HepG2 (cell line): ENCODE results near the gene CYLD. TPM values are rescaled to one million over a fixed set of nuclear protein-coding genes. Genes with fewer than 3 reads are reported as not detected.

ENCODE experiments used
- ATAC-seq: fragments of 200-7000 bp; cut with Tn5 transposase; 3 replicates; pipeline ENCODE4 v1.9.1; 2020; ENCODE audit warnings: mild to moderate bottlenecking, moderate library complexity
- BruUV-seq: library from RNA; stranded (reverse); fragments of 400-500 nt; replicated peaks from 2 replicates; lab custom pipeline; 2021; lab: Mats Ljungman, UMichigan
- CTCF ChIA-PET: fragments of 300-600 bp; formaldehyde crosslinking; extraction: SDS; loops from one replicate; lab custom pipeline; 2021; ENCODE audit warnings: low total read pairs, inconsistent platforms, low intra/inter-chr PET ratio; lab: Yijun Ruan, JAX
- POLR2A ChIA-PET: fragments of 350-600 bp; sonication (Branson Sonifier 250); formaldehyde crosslinking; loops from one replicate; lab custom pipeline; 2020; ENCODE audit warnings: antibody characterized with exemption, inconsistent platforms; lab: Yijun Ruan, JAX
- DNase-seq: peaks from one replicate; pipeline ENCODE4 v3.0.0-alpha.2; 2015; ENCODE audit warnings: low spot score
- FAIRE-seq: peaks from 3 replicates; lab custom pipeline; 2011; peaks lifted over from hg19 to GRCh38; lab: Jason Lieb, UNC
- H2AFZ ChIP-seq: one replicate; pipeline ENCODE4 v1.6.1; 2011; ENCODE audit warnings: low read length, inconsistent platforms
- H3K27ac ChIP-seq: fragments of 300-600 bp; 3 replicates; pipeline ENCODE4 v1.8.0; 2011; ENCODE audit warnings: mixed run types, mild to moderate bottlenecking, mixed read lengths, low read length, inconsistent platforms; ENCODE audit not compliant: insufficient read depth; ENCODE audit errors: extremely low read length
- H3K27me3 ChIP-seq, 2 experiments: fragments of 200-600 bp in 1 of 2; 2 replicates in 1 of 2; 3 replicates in 1 of 2; pipeline versions ENCODE4 v1.6.0 to v1.8.0; 2011; ENCODE audit warnings: low read length in 2 of 2, mild to moderate bottlenecking in 2 of 2, moderate library complexity in 2 of 2, inconsistent platforms in 1 of 2; ENCODE audit not compliant: insufficient read depth in 2 of 2, control insufficient read depth in 1 of 2
- H3K36me3 ChIP-seq, 2 experiments: fragments of 200-600 bp in 1 of 2; replicated peaks in 1 of 2; 2 replicates in 1 of 2; 3 replicates in 1 of 2; pipeline versions ENCODE4 v1.5.1 to v1.8.0; 2011; ENCODE audit warnings: low read length in 2 of 2, inconsistent platforms in 1 of 2; ENCODE audit not compliant: insufficient read depth in 2 of 2, control insufficient read depth in 1 of 2
- H3K4me1 ChIP-seq: 2 replicates; pipeline ENCODE4 v1.5.1; 2012; ENCODE audit warnings: low read length, inconsistent platforms; ENCODE audit not compliant: insufficient read depth
- H3K4me2 ChIP-seq: 2 replicates; pipeline ENCODE4 v1.6.0; 2011; ENCODE audit warnings: low read depth, low read length, inconsistent platforms
- H3K4me3 ChIP-seq, 3 experiments: fragments of 200-600 bp in 1 of 3; sonication (generic), shearing (Covaris generic) in 1 of 3; replicated peaks in 1 of 3; 2 replicates each; pipeline ENCODE4 v1.5.1; 2011 to 2016; ENCODE audit warnings: low read length in 3 of 3, inconsistent platforms in 2 of 3, low read depth in 2 of 3, mild to moderate bottlenecking in 2 of 3, control low read depth in 1 of 3, mixed read lengths in 1 of 3; ENCODE audit not compliant: insufficient read depth in 1 of 3
- H3K79me2 ChIP-seq: one replicate; pipeline ENCODE4 v1.6.1; 2011; ENCODE audit warnings: low read length, inconsistent platforms; ENCODE audit not compliant: insufficient read depth
- H3K9ac ChIP-seq: 2 replicates; pipeline ENCODE4 v1.6.0; 2011; ENCODE audit warnings: mild to moderate bottlenecking, low read depth, low read length, inconsistent platforms; ENCODE audit not compliant: insufficient read depth
- H3K9me3 ChIP-seq: 2 replicates; pipeline ENCODE4 v1.5.1; 2012; ENCODE audit warnings: mild to moderate bottlenecking, low read length
- H4K20me1 ChIP-seq: 2 replicates; pipeline ENCODE4 v1.6.0; 2011; ENCODE audit warnings: inconsistent platforms, mild to moderate bottlenecking, low read length, moderate library complexity; ENCODE audit not compliant: insufficient read depth
- ARHGAP35 ChIP-seq: sonication (generic); formaldehyde crosslinking; IDR thresholded peaks from 2 replicates; pipeline ENCODE4 v1.9.0; 2022; ENCODE audit warnings: mild to moderate bottlenecking, inconsistent platforms, moderate library complexity, missing genetic modification reagents, borderline replicate concordance
- ELF4 ChIP-seq: sonication (generic); formaldehyde crosslinking; IDR thresholded peaks from 2 replicates; pipeline ENCODE4 v1.5.0; 2020; ENCODE audit warnings: missing genetic modification reagents, mild to moderate bottlenecking, moderate library complexity, borderline replicate concordance
- MAFF ChIP-seq: IDR thresholded peaks from 2 replicates; pipeline ENCODE4 v1.6.1; 2011; ENCODE audit warnings: low read depth, low read length, improper control_type of control experiment
- MAFK ChIP-seq, 2 experiments: IDR thresholded peaks in 1 of 2; conservative IDR thresholded peaks in 1 of 2; 2 replicates each; pipeline ENCODE4 v1.6.1; 2011; ENCODE audit warnings: improper control_type of control experiment in 2 of 2, low read length in 2 of 2
- MTA3 ChIP-seq: sonication (generic); formaldehyde crosslinking; IDR thresholded peaks from 2 replicates; pipeline ENCODE4 v1.4.0; 2020; ENCODE audit warnings: missing genetic modification reagents
- MTERF4 ChIP-seq: sonication (generic); formaldehyde crosslinking; IDR thresholded peaks from 2 replicates; pipeline ENCODE4 v1.8.0; 2023; ENCODE audit warnings: mild to moderate bottlenecking, missing genetic modification reagents
- ONECUT2 ChIP-seq: sonication (generic); formaldehyde crosslinking; IDR thresholded peaks from 2 replicates; pipeline ENCODE4 v1.4.0; 2020; ENCODE audit warnings: missing genetic modification reagents
- PBX2 ChIP-seq: IDR thresholded peaks from 2 replicates; pipeline ENCODE4 v1.6.1; 2016; ENCODE audit warnings: control low read depth
- RARA ChIP-seq: IDR thresholded peaks from 2 replicates; pipeline ENCODE4 v1.6.1; 2016; ENCODE audit warnings: missing genetic modification reagents, missing compliant biosample characterization
- ZNF136 ChIP-seq: sonication (generic); formaldehyde crosslinking; IDR thresholded peaks from 2 replicates; pipeline ENCODE4 v1.8.1; 2022; ENCODE audit warnings: low read depth, mild to moderate bottlenecking, moderate library complexity, missing genetic modification reagents
- ZNF350 ChIP-seq: sonication (generic); formaldehyde crosslinking; IDR thresholded peaks from 2 replicates; pipeline ENCODE4 v1.4.0; 2020; ENCODE audit warnings: mild to moderate bottlenecking, low read depth, missing genetic modification reagents, borderline replicate concordance
- ZNF44 ChIP-seq: sonication (generic); formaldehyde crosslinking; IDR thresholded peaks from 2 replicates; pipeline ENCODE4 v1.5.1; 2020; ENCODE audit warnings: mild to moderate bottlenecking, missing genetic modification reagents
- ZNF598 ChIP-seq: sonication (generic); formaldehyde crosslinking; IDR thresholded peaks from 2 replicates; pipeline ENCODE4 v1.5.1; 2020; ENCODE audit warnings: mild to moderate bottlenecking, missing genetic modification reagents, borderline replicate concordance
- WGBS: methylation state at CpG from one replicate; pipeline ENCODE4 v1.1.6; 2017; ENCODE audit warnings: low lambda C conversion rate; 5-methylcytosine and 5-hydroxymethylcytosine counted together
- in situ Hi-C: cut with HindIII; loops from 2 replicates; pipeline ENCODE4 v1.10.0; 2017; ENCODE audit warnings: low pct_unique_long_range_greater_than_20kb; ENCODE audit not compliant: extremely low pct_ligation_motif_present
- intact Hi-C: fragments of 100-400 bp; cut with micrococcal nuclease; formaldehyde crosslinking; loops from one replicate; pipeline ENCODE4 v1.10.0; 2022; ENCODE audit not compliant: unreplicated experiment
- polyA plus RNA-seq, 8 experiments: library from polyadenylated mRNA; depleted of rRNA in 3 of 8; stranded (reverse) in 7 of 8; unstranded in 1 of 8; fragments of >200 nt; fragmentation: Illumina TruSeq in 4 of 8; extraction: Trizol in 4 of 8; gene quantifications; 2 replicates each; pipeline versions ENCODE4 v1.2.1 to v1.2.3, GENCODE V29; 2011 to 2016; ENCODE audit warnings: low read depth in 4 of 8, missing spikeins in 1 of 8, mixed read lengths in 1 of 8; ENCODE audit not compliant: insufficient read depth in 1 of 8
- total RNA-seq, 5 experiments: library from RNA; depleted of rRNA; stranded (reverse); fragments of >200 nt; fragmentation: Illumina TruSeq; extraction: Trizol; gene quantifications; 2 replicates each; pipeline ENCODE4 v1.2.3, GENCODE V29; 2016; ENCODE audit warnings: low read depth in 1 of 5
- TF ChIP-seq, protein P1 (sequence below): sonication (generic); formaldehyde crosslinking; IDR thresholded peaks from 2 replicates; pipeline ENCODE4 v1.8.0; 2022; ENCODE audit warnings: mild to moderate bottlenecking, missing genetic modification reagents; ENCODE audit not compliant: insufficient replicate concordance

CYLD gene
- total and polyA plus RNA-seq, 2 of the 13 experiments (the other 11 are each of a cell fraction or from before 2014, with no cell fraction given), result 6.1 to 11.4 TPM

DNA sequence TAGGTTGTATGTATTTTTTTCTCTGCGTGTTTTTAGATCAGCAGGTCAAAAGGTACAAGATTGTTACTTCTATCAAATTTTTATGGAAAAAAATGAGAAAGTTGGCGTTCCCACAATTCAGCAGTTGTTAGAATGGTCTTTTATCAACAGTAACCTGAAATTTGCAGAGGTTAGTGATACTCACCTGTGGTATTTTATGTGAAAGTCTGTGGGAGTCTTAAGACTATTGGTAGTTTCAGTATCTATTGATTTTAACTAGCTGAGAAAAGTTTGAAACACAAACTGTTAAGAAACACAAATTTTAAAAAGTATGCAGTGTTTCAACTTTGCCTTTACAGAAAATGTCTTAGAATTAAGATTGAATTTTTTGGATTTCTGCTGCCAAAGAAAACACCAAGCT lies 49.6 kb downstream of the CYLD start (continued):
- TF ChIP-seq ELF4 (no peak), MTERF4 (no peak), ZNF44 (CRISPR knock-in tag) (no peak), MTA3 (no peak), ZNF598 (CRISPR knock-in tag) (no peak), ONECUT2 (CRISPR knock-in tag) (no peak), RARA (CRISPR knock-in tag) (no peak), ARHGAP35 (no peak), ZNF350 (CRISPR knock-in tag) (no peak), ZNF136 (CRISPR knock-in tag) (no peak)
- TF ChIP-seq, protein P1, sequence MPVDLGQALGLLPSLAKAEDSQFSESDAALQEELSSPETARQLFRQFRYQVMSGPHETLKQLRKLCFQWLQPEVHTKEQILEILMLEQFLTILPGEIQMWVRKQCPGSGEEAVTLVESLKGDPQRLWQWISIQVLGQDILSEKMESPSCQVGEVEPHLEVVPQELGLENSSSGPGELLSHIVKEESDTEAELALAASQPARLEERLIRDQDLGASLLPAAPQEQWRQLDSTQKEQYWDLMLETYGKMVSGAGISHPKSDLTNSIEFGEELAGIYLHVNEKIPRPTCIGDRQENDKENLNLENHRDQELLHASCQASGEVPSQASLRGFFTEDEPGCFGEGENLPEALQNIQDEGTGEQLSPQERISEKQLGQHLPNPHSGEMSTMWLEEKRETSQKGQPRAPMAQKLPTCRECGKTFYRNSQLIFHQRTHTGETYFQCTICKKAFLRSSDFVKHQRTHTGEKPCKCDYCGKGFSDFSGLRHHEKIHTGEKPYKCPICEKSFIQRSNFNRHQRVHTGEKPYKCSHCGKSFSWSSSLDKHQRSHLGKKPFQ, result no peak

- Histone ChIP-seq H3K9me3 (no peaks in the 10 kb centered on the region), H3K4me2 (no peak overlapping the region), H3K36me3 (0 out of 5 replicates have a peak, but pooled peaks cover 0 to 2% of the 10 kb centered on the region in 2 experiments), H3K4me3 (no peak overlapping the region), H3K4me1 (no peaks in the 10 kb centered on the region), H3K79me2 (no peaks in the 10 kb centered on the region), H4K20me1 (no peaks in the 10 kb centered on the region), H3K27me3 (no peaks in the 10 kb centered on the region), H3K27ac (no peak overlapping the region), H3K9ac (no peak overlapping the region), H2AFZ (no peak overlapping the region)
- TF ChIP-seq MAFF, result peak; percentile 49
- peak; percentile 42 to 77; a peak in 3 of 4 replicates for TF ChIP-seq MAFK (conservative IDR thresholded peaks at IDR 0.05 in 1 of 2, IDR thresholded peaks at IDR 0.05 in 1 of 2; ENCODE audit: low read length in 2 of 2)
- no peak for TF ChIP-seq PBX2 (CRISPR knock-in tag)
- in situ Hi-C loops, result no loop called here
- DNase-seq, result no peak
- 88% methylated on average over 1 of the region's 1 CpG for WGBS
- no peak for ATAC-seq
- FAIRE-seq, result no peak
- intact Hi-C loops, result no loop called here
- ChIA-PET POLR2A (no interaction called here), CTCF (no interaction called here)
- no TSS peak for BruUV-seq
Observed at GRCh38 chr16:50796829-50797228, 54.9 kb downstream of the CYLD start.
